K562 (cell line): ENCODE measurements around the gene CPT1A. TPM values are rescaled to one million over a fixed set of nuclear protein-coding genes. Genes with fewer than 3 reads are reported as not detected.

Experiments used
- NR3C1 ChIP-seq: sonication (generic); formaldehyde crosslinking; IDR thresholded peaks from 2 replicates; pipeline ENCODE4 v1.8.1; 2022; ENCODE audit warnings: missing genetic modification reagents
- RHOXF2B ChIP-seq: fragments of 250-450 bp; sonication (Bioruptor Pico); conservative IDR thresholded peaks from 2 replicates; pipeline ENCODE4 v1.5.1; 2021
- SNIP1 ChIP-seq: fragments of 450-650 bp; IDR thresholded peaks from 2 replicates; pipeline ENCODE4 v1.7.1; 2017; ENCODE audit warnings: low read depth, mild to moderate bottlenecking
- SRSF3 ChIP-seq: fragments of 200-400 bp; formaldehyde crosslinking; IDR thresholded peaks from 2 replicates; pipeline ENCODE4 v1.6.1; 2016; ENCODE audit warnings: mild to moderate bottlenecking, low read length, moderate library complexity; ENCODE audit not compliant: insufficient read depth
- STAT6 ChIP-seq: sonication (generic); formaldehyde crosslinking; IDR thresholded peaks from 2 replicates; pipeline ENCODE4 v1.8.1; 2023; ENCODE audit warnings: mild to moderate bottlenecking, missing genetic modification reagents
- THRAP3 ChIP-seq: fragments of 450-650 bp; IDR thresholded peaks from 2 replicates; pipeline ENCODE4 v1.6.1; 2016; ENCODE audit warnings: mild to moderate bottlenecking, inconsistent platforms, borderline replicate concordance
- ZKSCAN8 ChIP-seq: fragments of 200-800 bp; sonication (Bioruptor generic); IDR thresholded peaks from 2 replicates; pipeline ENCODE4 v1.6.1; 2016; ENCODE audit warnings: missing genetic modification characterization, missing compliant biosample characterization
- ZNF124 ChIP-seq: sonication (generic); formaldehyde crosslinking; IDR thresholded peaks from 2 replicates; pipeline ENCODE4 v1.8.1; 2022; ENCODE audit warnings: missing genetic modification reagents
- ZNF140 ChIP-seq: fragments of 250-450 bp; sonication (Bioruptor Pico); IDR thresholded peaks from 2 replicates; pipeline ENCODE4 v1.8.0; 2021; ENCODE audit warnings: moderate library complexity, mild to moderate bottlenecking, inconsistent platforms
- ZNF583 ChIP-seq: fragments of 250-450 bp; sonication (Bioruptor Pico); IDR thresholded peaks from 2 replicates; pipeline ENCODE4 v1.4.0; 2020
- ZNF592 ChIP-seq: fragments of 450-650 bp; IDR thresholded peaks from 2 replicates; pipeline ENCODE4 v1.6.1; 2017; ENCODE audit warnings: antibody characterized with exemption, mild to moderate bottlenecking
- ZNF740 ChIP-seq, 3 experiments: fragments of 200-800 bp in 1 of 3; sonication (Bioruptor generic) in 1 of 3; sonication (generic) in 1 of 3; formaldehyde crosslinking in 1 of 3; IDR thresholded peaks; 2 replicates each; pipeline versions ENCODE4 v1.6.1 to v1.8.0; 2016 to 2022; ENCODE audit warnings: mild to moderate bottlenecking in 2 of 3, missing compliant biosample characterization in 2 of 3, missing genetic modification characterization in 2 of 3, missing genetic modification reagents in 1 of 3
- polyA plus RNA-seq, 8 experiments: library from polyadenylated mRNA; depleted of rRNA in 4 of 8; stranded (reverse) in 5 of 8; unstranded in 3 of 8; fragments of >200 nt; fragmentation: Nextera tagmentation in 2 of 8; fragmentation: Illumina TruSeq in 1 of 8; extraction: Ambion mirVana in 2 of 8; extraction: Trizol in 1 of 8; gene quantifications; 2 replicates each; pipeline versions ENCODE4 v1.2.1 to v1.2.3, GENCODE V29; 2011 to 2014; ENCODE audit warnings: inconsistent platforms in 1 of 8, missing spikeins in 1 of 8
- total RNA-seq, 7 experiments: library from RNA; depleted of rRNA in 6 of 7; stranded (reverse); fragments of >200 nt in 6 of 7; fragmentation: Illumina TruSeq in 2 of 7; extraction: Trizol in 2 of 7; gene quantifications; 2 replicates each; pipeline versions ENCODE4 v1.2.1 to v1.2.3, GENCODE V29; 2011 to 2021; ENCODE audit warnings: low replicate concordance in 1 of 7
- TF ChIP-seq, protein P1 (sequence below): fragments of 250-450 bp; sonication (Bioruptor Pico); IDR thresholded peaks from 2 replicates; pipeline ENCODE4 v1.5.0; 2022; ENCODE audit warnings: mild to moderate bottlenecking
- TF ChIP-seq, protein P2 (sequence below): sonication (generic); formaldehyde crosslinking; IDR thresholded peaks from 2 replicates; pipeline ENCODE4 v1.4.0; 2020; ENCODE audit warnings: mild to moderate bottlenecking, missing genetic modification reagents

Gene CPT1A
- total and polyA plus RNA-seq, 9 of the 15 experiments (the other 6 are each of a cell fraction or from before 2014, with no cell fraction given) = 2.6 to 29.1 (median 12.3) TPM

- TF ChIP-seq ZNF592 (no peak), ZNF124 (CRISPR knock-in tag) (no peak), NR3C1 (CRISPR knock-in tag) (no peak), SRSF3 (no peak), ZNF583 (CRISPR knock-in tag) (peak; percentile 52; the same call in 1 of the 2 replicates), ZNF140 (CRISPR knock-in tag) (no peak), ZNF740 (CRISPR knock-in tag; IDR thresholded peaks at IDR 0.05) (no peak), ZNF740 (tag; IDR thresholded peaks at IDR 0.05) (no peak), STAT6 (CRISPR knock-in tag) (no peak), SNIP1 (no peak), THRAP3 (no peak), RHOXF2B (CRISPR knock-in tag) (no peak), ZKSCAN8 (CRISPR knock-in tag) (no peak)
- TF ChIP-seq, protein P1, sequence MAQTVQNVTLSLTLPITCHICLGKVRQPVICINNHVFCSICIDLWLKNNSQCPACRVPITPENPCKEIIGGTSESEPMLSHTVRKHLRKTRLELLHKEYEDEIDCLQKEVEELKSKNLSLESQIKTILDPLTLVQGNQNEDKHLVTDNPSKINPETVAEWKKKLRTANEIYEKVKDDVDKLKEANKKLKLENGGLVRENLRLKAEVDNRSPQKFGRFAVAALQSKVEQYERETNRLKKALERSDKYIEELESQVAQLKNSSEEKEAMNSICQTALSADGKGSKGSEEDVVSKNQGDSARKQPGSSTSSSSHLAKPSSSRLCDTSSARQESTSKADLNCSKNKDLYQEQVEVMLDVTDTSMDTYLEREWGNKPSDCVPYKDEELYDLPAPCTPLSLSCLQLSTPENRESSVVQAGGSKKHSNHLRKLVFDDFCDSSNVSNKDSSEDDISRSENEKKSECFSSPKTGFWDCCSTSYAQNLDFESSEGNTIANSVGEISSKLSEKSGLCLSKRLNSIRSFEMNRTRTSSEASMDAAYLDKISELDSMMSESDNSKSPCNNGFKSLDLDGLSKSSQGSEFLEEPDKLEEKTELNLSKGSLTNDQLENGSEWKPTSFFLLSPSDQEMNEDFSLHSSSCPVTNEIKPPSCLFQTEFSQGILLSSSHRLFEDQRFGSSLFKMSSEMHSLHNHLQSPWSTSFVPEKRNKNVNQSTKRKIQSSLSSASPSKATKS (CRISPR knock-in tag) = no peak
- TF ChIP-seq, protein P2, sequence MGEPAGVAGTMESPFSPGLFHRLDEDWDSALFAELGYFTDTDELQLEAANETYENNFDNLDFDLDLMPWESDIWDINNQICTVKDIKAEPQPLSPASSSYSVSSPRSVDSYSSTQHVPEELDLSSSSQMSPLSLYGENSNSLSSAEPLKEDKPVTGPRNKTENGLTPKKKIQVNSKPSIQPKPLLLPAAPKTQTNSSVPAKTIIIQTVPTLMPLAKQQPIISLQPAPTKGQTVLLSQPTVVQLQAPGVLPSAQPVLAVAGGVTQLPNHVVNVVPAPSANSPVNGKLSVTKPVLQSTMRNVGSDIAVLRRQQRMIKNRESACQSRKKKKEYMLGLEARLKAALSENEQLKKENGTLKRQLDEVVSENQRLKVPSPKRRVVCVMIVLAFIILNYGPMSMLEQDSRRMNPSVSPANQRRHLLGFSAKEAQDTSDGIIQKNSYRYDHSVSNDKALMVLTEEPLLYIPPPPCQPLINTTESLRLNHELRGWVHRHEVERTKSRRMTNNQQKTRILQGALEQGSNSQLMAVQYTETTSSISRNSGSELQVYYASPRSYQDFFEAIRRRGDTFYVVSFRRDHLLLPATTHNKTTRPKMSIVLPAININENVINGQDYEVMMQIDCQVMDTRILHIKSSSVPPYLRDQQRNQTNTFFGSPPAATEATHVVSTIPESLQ (CRISPR knock-in tag) = no peak
These were observed 2.5 kb downstream of the CPT1A start (continued) for GRCh38 chr11:68839054-68839865.
